ENCODE data around the gene IRX2.

IRX2 gene

DNA sequence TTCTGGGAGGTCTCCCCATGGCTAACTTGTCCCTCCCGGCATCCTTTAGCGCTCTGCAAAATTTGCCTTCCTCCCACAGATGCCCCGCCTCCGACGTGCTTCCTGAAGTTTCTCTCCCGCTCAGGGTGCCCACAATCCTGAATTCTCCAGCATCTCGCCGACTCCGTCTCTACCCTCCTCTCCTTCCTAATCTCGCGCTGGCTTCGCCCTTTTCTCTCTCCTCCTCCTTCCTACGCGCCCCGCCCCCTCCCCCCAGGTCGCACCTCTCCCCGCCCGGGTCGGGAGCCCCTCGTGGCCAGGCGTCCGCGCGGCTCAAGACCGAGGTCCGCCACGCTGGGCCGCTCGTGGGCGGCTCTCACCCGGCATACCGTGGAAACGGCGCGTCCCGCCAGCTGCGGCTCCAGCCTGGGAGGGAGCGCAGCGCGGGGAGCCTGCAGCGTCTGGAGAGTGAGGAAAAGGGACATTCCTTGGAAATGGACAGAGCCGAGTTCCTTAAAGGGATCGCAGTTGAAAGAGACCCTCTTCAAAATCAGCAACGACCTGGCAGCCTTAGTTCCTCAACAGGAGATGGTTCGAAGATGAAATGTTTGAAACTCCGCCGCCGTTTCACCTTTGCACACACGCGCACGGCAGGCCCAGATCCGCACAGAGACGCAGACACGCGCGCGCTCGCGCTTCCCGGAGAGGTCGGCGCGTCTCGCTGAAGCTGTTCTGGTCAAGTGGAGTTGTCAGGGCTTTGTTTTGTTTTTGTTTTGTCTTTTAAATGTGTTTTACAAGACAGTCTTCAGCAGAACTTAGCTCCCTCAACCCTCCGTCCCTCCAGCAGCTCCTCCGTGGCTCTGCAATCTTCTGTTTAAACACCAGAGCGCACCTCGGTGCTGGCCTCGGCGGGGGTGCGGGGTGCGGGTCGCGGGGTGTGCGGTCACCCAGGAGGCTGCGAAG is 5.0 kb upstream of the IRX2 start:
- no peak for DNase-seq (ENCODE audit: low spot score)

DNA sequence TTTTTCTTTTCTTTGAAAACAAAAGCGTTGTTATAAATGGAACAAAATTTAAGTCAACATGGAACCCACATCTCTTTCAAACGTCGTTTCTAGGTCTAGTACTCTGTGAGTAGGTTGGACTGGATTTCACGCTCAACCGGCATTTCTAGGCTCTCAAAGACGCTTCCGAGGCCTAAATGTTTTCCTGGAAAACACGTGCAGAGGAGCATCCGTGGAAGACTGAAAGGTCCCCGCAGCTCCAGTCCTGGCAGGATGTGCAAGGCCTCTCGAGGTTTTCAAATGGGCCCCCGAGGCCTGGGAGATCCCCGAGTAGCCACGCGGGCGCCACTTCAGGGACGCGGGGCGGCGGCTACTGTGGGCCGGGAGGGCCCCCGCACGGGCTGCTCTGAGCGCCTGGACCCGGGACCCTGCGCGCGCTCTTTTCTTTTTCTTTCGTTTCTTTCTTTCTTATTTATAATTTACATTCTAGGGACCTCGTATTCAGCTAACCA is 4.2 kb upstream of the IRX2 start:
- DNase-seq (ENCODE audit: low spot score), result no peak

DNA sequence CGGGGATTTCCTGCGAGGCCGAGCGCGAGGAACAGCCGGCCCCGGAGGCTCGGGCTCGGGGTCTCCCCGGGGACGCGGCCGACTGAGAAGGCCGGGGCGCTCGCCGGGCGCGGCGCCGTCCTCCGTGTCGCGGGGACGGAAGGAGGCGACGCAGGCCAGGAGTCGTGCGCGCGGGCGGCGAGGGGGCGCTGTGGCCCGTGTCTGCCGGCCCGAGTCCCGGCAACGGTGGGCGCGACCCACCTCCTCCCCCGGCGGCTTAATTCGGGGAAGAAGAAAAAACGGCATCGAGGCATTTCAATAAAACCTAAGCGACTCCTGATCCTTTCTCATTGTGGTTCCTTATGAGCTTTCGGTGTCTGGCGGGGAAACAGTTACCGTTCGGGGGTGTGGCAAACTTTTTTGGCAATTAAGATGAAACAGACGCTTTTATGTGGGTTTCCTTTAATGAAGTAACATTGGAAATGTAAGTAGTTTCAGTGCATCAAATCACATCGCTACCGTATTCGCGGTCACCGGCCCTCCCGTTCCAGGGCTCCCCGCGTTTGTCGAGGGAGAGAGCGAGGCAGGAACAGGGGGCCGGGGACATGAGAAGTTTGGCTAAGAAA is 3.7 kb upstream of the IRX2 start:
- DNase-seq (ENCODE audit: low spot score), result no peak

DNA sequence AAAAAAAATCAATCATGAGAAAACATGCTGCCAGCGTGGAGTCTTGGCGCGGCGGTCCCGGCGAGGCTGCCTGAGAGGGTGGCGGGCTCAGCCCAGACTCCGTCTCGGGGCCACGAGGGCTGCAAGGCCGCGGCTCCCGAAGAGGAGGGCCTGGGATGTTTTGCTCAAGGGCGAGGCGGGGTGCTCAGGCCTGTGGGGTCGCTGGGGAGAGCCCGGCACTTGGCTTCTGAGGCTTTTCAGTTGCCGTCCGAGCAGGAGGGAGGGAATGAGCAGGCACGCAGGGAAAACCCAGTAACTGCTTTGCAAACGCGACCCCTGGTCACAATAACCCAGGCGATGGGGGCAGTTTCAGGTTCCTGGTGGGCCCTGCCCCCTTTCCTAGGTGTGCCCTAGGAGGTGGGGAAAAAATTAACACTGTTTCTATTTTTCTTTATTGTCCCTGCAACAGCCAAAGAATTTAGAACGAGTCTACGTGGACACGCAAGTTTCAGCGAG is 3.2 kb upstream of the IRX2 start:
- DNase-seq (ENCODE audit: low spot score), result no peak

DNA sequence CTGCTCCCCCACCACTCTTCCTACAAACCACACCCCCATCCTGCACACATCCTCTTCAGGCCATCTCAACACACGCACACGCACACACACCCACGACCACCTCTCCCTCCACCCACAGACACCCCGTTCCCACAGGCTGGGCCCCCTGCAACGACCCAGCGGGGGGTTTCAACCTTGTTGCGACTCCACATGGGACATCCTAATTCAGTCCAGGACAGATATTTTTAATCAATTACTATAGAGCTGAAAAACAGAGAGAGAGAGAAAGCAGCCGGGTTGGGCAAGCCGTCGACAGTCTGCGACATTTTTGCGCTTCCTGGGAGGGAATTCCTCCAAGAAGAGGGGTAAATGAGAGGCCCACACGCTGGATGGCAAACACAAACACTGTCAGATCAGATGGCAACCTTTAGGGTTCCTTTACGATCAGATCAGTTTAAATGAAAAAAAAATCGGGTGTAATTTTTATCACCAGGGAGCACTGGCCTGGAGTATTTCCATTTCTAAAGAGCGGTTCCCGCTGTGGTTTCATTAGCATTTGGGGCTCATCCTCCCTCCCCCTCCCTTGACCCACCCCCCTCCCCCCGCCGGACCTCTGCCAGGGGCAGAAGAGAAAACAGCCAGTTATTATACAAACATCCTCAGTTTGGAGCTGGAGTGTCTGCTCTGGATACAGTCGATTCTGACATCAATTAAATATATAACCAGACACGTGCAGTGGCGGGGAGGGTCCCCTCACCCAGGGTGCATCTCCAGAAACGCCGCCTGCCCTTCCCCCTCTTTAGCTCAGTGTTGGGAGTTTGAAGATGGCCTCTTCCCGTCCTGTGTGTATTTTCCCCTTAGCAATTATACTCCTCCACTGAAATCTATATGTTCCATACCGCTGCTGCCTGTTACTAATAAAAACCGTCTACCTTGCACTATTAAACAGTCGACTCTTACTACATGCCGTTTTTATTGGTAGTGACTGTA is 2.3 kb upstream of the IRX2 start:
- no peak for DNase-seq (ENCODE audit: low spot score)

DNA sequence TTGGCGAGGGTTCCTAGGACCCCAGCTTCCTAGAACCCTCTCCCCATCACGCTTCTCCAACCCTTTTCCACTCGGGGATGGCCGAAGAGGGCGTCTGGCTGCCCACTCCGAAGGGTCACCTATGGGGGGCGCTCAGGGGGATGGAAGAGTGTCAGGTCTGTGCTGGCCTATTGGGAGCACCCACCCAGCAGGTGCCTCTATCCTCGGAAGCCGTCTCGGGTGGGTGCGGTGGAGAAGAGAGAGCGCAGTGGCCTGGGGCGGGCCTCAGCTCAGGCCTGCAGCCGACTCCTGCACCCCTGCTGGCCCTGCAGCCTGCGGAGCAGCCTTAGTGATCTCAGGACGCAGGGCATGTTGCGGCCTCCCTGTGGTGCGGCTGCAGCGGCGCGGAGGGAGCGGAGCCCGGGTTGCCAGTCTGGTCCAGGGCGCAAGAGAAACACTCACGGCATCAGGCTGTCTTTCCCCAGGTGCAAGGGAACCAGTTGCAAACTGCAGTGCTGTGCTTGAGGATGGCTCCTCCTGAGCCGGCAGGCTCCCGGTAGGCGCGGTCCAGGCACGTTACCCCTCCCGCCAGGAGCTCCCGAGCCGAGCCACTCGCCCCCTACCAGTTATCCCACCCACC is 1.5 kb upstream of the IRX2 start:
- no peak for DNase-seq (ENCODE audit: low spot score)

DNA sequence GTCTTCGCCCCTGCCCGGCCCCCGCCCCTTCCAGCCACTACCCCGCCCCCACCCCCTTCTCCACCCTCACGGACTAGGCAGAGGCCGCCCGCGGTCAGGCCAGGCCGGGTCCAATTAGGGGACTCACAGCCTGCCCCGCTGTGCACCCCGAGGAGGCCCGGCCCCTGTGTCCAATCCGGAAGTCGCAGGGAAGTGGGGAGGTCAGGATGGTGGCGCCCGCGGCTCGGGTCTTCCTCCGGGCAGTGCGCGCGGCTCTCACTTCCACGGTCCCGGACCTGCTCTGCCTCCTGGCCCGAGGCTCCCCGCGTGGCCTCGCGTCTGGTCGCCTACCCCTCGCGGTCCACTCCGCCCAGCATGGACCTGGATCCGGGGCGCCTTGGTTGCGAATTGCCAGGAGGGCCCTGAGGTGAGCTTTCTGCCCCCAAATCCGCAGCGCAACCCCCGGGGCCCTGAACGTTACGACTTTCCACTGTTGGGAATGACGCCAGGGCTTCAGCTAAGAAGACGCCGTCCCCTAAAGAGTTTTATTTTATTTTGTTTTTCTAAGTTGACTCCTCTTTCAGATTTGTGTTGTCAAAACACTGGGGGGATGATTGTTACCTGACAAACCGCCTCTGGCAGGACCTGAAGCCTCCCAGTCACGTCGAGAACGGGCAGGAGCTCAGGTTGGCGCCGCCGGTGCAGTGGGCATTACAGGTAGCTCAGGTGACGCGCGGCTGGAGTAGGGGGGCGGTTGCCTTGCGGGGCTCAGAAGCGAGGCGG is 763 bp upstream of the IRX2 start:
- no peak for DNase-seq (ENCODE audit: low spot score)

DNA sequence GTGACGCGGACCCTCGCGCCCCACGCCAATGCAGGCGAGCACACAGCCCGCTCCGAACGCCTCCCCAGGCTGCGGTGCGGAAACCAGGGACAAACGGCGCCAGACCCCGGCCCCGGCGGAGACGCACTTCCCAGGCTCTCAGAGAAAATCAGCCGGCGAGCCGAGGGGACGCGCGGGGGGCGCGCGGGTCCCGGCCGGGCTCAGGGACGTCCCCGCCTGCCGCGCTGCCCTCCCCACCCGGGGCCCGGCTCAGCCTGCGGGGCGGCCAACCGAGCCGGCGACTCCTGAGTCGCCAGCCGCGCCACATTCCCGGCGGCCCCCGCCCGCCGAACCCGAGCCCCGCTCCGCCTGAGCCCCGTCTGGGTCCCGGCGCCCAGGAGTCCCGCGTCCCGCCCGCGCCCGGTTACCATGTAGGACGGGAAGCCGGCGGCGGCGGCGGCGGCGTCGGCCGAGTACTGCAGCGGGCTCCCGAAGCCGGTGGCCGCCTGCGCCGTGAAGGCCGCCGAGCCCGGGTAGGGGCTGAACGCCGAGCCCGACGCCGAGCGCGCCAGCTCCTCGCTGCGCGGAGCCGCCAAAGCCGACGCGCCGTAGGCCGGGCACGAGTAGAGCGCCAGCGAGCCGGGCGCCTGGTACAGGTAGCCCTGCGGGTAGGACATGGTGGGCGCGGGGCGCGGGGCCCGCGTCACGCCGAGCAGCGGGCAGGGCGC is 566 bp downstream of the IRX2 start:
- no peak for DNase-seq (ENCODE audit: low spot score)

DNA sequence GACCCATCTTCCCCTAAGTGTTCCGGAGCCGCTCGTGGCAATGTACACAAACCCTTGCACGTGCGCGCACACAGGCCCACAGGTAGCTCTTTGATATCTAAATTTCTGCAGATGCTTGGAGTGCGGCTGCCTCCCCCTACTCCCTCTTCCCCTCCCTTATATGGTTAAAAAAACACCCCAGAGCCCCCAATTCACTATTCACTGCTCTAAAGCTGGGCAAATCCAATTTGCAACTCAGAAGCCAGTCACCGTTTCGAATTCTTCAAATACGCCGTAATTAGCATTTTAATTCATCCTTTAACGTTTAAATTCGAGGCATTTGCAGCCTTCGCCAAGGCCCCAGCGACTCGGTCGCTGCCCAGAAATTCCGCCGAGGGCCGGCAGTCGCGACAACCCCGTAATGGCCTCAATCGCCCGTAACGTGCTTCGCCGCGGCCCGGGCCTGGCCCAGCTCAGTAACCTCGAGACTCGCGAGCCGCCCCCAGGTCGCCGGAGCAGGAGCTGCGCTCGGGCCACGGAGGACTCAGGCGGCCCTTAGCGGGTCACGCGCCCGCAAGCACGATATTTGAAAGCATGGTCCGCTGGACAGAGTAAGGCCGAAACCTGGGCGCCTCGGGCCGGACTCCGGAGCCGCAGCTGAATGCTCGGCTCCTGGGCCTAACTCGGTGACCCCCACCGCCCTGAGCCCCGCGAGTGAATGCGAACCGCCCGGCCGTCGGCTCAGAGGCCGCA is 1.3 kb downstream of the IRX2 start:
- no peak for DNase-seq (ENCODE audit: low spot score)

DNA sequence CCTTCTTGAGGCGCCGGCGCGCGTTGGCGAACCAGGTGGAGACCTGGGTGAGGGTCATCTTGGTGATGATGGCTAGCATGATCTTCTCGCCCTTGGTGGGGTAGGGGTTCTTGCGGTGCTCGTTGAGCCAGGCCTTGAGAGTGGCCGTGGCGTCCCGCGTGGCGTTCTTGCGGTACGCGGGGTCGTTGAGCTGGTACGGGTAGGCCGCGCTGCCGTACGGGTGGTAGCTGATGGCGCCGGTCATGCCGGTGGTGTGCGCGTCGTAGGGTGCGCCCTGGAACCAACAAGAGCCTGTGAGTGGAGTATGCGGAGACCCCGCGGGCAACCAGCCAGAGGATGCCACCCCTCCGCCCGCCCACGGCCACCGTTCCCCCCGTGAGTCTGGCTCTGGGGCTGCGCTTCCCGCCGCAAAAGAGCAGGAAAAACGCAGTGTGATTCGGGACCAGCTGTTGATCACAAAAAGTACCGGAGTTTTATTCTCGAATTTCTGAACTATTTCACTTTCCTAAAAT is 1.9 kb downstream of the IRX2 start:
- DNase-seq (ENCODE audit: low spot score), result no peak

DNA sequence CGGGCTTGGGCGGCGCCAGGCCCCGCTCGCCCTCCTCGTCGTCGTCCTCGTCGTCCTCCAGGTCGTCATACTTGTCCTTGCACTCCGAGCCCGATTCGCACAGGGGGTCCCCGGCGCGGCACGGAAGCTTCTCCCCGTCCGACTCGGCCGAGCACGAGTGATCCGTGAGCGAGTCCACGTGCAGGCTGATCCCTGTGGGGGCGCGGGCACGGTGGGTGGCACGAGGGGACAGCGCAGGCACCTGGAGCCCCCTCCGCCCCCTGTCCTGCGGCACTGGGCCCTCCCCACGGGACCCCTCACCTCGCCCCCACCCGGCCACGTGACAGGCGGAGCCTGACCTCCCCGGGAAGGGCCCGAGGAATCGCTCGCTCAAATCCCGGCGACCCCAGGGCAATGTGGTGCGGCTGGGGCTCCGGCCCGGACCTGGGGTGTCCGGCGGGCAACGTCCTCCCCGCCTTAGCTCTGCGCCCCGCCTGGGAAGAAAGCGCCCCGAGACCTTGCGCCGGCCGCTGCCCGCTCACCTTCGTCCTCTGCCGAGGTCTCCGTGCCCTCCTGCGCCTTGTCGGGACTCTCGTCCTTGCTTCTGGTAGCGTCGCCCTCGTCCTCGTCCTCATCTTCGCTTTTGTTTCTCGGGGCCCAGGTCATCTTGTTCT is 2.5 kb downstream of the IRX2 start:
- no peak for DNase-seq (ENCODE audit: low spot score)

DNA sequence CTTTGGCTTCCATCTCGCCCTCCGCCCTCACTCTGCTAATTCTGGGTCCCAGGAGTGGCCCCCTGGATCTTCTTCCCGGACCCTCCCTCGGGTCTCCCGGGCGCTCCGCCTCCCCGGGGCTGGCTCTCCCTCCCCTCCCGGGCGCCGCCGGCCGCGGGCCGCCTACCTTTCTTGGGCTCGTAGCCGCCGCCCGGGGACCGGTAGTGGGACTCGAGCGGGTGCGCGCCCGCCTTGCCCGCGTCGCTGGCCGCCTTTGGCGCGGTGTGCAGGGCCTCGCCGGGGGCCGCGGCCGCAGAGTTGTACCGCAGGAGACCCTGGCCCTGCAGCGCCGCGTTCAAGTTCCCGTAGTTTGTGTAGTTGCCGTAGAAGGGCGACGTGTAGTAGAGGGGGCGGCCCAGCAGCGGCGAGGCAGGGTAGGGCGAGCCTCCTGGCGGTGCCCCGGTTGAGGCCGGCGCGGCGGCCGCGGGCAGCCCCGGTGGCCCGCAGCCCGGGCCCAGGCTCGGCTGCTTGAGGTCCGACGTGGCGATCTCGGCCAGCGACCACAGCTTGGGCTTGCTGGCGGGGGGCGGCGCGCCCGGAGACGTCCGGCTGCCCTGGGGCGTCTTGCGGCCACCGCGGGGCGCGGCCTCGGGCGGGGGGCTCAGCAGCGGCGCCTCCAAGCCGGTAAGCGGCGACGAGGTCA is 3.2 kb downstream of the IRX2 start:
- no peak for DNase-seq (ENCODE audit: low spot score)

DNA sequence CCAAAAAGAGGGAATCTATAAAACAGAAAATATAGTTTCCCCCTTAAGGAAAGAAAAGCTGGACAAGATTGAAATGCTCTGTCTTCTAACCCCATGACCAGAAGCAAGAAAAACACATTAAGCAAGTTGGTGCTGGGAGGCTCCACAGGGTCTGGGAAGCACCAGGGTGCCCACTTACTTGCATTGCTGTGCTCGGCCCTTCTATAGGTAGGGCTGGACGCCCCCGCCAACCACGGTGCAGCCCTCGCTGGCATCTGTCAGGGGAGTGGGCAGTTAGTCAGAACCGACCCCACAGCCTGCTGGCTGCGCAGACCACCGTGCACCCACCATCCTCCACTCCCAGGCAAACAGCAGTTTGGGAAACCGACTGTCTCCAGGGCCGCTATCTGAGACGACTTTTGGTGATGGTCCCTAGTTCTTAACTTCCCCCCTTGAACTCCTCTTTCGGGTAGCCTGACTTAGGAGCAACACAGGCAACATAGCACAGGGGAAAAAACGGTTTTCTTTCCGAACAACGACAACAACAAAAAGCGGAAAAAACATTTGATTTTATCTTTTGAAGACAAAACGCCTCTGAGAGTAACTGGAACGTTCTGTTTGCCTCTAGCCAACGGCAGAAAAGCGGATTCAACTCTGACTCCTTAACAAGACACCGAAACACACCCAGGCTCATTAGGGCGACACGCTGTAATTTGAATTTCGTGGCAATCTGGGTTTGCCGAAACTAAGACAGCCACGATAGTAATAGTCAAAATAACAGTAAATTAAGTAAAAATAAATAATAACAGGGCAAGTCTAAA is 3.9 kb downstream of the IRX2 start:
- no peak for DNase-seq (ENCODE audit: low spot score)

DNA sequence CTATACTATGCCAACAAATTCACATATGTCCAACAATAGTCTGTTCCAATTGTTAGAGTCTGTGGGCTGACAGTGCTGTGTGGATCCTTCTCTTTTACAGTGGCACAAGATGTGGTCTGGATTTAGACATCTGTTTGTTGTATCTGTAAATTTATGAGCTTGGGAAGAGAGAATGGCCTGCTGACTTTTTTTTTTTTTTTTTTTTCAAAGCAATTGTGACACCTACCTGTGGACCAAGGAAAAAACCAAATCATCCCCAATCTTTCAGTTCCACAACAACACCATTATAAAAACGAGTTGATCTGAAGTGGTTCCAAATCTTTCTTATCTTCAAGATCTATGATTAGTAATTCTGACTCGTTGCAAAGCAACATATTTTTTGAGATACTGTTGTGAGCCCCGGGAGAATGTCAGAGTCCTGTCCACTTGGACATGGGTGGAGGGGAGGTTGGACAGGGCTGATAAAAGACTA is 4.9 kb downstream of the IRX2 start:
- no peak for DNase-seq (ENCODE audit: low spot score)

DNA sequence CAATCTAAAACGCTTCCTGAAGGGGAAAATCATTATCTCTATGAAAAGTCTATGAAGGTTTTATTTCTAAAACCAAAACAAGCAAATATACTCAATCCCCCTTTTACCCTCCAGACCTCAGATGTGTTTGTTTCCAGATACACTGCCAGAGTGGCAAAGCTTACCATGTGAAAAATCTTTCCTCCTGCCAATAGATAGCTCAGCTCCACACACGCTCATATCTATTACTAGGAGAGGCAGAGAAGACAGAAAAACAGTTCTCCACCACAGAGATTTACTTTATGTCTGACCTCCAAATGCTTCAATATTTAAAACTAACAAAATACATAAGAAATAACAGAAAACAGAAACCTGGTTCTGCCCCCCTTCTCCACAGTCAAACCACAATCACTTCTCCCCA is 7.0 kb downstream of the IRX2 start:
- DNase-seq (ENCODE audit: low spot score), result no peak

DNA sequence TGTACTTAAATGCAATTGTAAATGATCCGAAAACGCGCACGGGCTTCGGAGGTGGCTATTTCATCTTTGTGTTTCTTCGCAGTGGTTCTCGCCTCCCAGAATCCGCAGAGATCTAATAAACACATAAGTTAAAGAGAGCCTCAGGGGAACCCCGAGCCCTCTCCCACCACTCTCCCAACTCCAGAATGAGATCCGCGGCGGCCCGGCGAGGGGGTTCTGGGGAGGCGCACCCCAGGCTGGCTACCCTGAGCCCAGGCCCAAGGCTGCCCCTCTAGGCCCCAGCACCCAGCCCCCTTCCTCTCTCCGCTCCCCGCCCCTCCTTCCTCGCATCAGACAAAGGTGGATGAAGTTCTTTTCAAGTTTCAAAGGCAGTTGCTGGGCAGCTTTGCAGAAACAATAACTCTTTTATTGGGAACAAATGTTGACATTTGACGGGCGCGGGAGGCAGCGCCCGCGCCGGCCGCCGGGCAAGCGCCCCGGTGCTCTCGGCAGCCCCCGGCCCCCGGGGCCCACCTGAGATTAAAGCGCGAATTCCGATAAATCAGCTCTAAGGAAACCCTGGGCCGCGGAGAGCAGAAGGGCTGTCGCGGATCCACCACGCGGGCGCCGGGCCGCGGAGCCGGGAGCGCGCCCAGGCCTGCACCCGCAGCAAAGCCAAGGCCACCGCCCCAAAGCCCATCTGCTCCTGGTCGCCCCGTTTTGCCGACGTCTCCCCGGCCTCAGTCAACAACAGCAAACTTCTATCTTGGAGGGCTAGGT is 8.4 kb downstream of the IRX2 start:
- DNase-seq (ENCODE audit: low spot score), result no peak

All from COLO829 (cell line).